ELR (cell line): ENCODE results near the gene NOX5.

Source experiments
- DNase-seq: peaks from one replicate; pipeline ENCODE4 v3.0.0-alpha.2; 2015; ENCODE audit warnings: low read depth

Gene NOX5

DNA sequence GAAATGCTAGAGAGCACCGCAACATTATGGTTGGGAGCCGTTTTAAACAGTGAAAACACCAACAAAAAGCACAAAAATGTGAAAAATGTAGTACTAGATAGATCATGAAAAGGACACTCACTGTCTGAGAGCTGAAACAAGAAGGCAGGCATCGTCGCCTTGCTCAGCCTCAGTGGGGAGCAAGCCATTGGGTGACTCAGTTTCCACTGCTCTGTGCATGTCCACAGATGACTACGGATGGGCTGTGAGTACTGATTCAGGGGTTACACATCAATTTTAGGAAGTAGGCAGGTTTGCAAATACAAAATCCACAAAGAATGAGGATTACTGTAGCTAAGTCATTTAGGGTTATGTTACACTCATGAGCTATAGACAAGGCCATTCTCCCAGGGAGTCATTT is 10.8 kb downstream of the NOX5 start:
- DNase-seq = peak; percentile 34

DNA sequence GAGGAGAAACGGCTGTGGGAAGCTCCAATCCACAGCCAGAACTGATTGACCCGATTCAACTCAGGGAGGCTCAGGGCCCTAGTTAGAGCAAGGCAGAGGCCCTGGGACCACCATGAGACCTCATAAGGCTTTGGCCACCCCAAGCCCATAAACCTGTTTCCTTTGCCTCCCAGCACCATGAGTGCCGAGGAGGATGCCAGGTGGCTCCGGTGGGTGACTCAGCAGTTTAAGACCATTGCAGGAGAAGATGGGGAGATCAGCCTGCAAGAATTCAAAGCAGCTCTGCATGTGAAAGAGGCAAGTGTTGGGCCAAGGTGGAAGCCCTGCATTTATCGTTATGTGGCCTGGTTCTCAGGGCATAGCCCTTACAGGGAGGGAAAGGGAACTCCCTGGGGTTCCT is 11.9 kb downstream of the NOX5 start:
- DNase-seq = peak; percentile 31

DNA sequence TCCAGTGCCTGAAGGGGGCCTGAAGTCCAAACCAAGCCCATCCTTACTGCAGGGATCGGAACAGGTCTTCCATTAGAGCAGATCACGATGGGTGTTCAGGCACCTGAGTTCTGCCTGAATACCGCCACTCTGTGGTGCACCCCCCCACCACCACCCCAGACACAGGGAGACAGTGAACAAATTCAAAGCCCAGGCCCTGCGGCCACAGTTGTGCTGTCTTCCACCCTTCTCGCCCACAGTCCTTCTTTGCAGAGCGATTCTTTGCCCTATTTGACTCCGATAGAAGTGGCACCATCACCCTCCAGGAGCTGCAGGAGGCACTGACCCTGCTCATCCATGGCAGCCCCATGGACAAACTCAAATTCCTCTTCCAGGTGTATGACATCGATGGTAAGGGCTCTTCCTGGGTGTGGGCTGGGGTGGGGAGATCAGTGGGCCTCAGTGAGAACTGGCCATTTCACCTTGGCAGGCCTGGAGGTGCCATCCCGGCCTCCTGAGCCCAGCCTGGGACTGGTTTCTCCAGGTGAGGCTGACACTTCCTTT is 13.6 kb downstream of the NOX5 start:
- no peak for DNase-seq

DNA sequence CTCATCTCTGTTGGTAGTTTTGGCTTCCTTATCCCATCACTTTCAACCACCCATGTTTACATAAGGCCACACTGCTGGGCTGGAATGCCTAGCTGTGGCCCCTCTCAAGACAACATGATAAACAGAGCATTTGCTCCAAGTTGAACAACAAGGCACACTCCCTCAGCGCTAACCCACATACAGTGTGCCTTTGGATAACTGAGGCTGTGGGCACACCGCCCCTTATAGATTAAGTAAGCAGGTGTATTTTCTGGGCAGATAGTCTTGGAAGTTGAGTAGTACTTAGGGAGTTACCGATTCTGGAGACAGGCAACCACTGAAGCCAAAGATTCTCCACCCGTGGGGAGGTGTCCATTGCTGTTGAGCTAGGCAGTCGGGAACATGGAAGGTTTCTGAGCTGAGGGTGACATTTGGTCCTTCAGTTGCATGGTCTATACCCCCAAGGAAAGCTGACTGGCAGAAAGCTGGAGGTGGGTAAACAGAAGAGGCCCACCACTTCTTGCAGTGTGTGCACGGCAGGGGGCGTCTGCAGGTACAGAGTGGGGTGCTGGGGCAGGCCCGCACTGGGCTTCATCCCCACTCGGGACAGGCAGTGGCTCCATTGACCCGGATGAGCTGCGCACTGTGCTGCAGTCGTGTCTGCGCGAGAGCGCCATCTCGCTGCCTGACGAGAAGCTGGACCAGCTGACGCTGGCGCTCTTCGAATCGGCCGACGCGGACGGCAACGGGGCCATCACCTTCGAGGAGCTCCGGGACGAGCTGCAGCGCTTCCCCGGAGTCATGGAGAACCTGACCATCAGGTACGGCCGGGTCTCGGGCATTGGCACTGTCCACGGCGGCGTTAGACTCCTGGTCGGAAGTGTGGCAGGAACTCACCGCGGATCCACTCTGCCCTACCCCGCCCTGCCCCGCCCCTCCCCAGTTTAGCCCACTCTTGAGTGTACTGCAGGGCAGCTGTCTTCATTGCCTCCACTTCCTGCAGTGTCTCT is 16.8 kb downstream of the NOX5 start:
- DNase-seq = no peak

DNA sequence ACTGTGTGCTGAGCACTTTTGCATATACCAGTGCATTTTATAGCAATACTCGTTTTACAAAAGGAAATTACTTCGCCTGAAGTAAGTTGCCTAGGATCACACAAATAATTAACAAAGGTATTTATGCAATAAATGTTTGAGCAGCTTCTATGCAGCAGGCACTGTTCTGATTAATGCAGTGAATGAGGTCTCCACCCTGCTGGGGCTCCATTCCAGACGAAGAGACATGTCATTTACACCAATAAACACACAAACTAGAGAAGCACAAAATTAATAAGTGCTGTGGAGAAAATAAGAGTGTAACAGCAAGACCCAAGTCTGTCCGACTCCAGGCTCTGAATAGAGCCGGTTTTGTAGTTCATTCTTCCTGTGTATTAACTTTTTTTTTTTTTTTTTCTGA is 17.5 kb downstream of the NOX5 start:
- DNase-seq = no peak

DNA sequence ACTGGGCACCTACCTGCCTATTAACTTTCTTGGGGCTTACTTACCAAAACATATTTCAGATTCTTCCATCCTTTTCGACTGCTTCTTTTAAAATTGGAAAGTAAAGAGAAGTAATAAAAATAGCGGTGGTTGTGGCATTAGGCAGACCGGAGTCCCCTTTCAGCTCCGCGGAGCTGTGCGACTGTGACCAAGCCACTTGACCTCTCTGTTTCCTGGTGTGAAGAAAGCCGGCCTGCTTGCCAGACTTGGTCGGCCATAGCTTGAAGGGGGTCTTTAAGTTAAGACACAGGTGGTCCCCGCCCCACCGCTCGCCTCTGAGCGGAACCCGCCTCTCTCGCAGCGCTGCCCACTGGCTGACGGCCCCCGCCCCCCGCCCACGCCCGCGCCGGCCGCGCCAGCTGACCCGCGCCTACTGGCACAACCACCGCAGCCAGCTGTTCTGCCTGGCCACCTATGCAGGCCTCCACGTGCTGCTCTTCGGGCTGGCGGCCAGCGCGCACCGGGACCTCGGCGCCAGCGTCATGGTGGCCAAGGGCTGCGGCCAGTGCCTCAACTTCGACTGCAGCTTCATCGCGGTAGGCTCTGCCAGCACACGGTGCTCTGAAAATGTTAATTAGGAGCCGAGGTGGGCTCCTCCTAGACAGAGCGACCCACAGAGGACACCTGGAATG is 18.3 kb downstream of the NOX5 start:
- no peak for DNase-seq

DNA sequence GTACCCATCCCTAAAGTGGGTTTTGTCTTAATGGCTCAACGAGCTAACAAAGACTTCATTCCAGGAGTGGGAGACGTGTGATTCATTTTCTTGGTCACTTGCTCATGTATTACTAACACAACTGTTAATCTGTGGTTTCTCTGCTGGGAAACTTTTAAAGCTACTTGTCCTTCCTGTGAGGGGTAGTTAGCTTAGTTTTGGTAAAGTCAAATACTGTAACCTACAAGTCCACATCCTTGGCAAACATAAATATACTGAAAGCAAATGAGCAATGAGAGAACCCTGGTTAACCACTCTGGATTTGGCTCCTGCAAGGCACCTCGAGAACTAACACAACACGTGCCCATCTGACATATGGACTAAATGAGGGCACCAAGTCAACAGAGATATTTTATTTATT is 19.9 kb downstream of the NOX5 start:
- peak; percentile 94 for DNase-seq

DNA sequence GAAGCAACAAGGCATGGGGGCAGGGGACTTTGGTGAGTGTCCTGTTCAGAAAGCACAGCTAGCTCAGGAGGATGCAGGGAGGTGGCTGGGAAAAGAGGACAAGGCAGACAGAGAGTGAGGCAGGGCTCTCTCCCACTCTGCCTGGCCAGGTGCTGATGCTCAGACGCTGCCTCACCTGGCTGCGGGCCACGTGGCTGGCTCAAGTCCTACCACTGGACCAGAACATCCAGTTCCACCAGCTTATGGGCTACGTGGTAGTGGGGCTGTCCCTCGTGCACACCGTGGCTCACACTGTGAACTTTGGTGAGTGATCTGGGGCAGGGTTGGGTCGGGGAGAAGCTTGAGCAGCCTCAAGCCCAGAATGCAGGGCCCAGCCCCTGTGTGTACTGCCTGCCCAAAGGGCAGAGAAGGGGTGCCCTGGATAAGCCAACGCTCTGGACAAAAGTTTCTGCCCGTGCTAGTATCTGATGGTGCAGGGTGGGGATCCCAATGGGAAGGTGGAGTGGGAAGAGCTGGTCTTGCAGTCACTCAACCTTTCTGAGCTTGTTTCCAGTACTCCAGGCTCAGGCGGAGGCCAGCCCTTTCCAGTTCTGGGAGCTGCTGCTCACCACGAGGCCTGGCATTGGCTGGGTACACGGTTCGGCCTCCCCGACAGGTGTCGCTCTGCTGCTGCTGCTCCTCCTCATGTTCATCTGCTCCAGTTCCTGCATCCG is 20.9 kb downstream of the NOX5 start:
- DNase-seq = no peak

DNA sequence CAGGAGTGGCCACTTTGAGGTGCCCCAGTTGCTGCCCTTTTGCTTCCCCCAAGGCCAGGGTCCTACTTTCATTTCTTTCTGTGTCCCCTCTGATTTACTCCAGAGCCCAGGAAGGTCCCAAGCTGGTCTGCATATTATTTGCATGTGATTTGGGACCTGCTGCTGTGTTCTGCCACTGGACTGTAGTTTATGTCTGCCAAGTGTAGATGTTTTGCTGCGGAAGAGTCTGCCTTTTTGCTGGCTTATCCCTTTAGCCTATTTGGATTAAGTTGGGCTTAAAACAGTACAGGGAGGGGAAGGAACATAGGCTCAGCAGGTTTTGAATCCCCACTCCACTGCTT is 21.4 kb downstream of the NOX5 start:
- no peak for DNase-seq

DNA sequence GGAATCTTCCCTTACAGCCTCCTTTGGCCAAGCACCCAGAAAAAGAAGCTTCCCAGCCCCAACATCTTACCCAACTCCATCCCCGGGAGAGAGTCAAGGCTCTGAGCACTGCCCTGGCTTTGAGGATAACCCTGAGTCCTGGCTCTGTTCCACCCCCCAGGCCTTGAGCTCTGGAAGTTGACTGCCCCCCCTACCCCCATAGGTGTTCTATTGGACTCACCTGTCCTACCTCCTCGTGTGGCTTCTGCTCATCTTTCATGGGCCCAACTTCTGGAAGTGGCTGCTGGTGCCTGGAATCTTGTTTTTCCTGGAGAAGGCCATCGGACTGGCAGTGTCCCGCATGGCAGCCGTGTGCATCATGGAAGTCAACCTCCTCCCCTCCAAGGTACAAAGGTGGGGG is 22.3 kb downstream of the NOX5 start:
- DNase-seq = no peak

DNA sequence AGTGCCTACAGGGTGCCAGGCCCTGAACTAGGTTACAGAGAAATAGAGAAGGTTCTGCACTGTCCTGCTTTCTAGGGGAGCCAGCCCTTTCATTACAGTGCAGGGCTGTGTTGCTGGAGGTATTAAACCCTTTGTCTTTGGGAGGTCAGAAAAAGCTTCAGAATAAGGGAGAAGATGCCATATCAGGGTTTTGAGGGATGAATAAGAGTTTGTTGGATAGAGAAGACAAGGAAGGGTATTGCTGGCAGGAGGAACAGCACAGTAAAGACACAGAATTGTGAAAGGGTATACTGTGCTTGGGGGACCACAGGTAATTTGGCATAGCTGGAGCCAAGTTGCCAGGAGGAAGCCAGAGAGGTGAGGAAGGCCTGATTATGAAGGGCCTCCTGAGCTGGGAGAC is 23.0 kb downstream of the NOX5 start:
- DNase-seq = no peak

DNA sequence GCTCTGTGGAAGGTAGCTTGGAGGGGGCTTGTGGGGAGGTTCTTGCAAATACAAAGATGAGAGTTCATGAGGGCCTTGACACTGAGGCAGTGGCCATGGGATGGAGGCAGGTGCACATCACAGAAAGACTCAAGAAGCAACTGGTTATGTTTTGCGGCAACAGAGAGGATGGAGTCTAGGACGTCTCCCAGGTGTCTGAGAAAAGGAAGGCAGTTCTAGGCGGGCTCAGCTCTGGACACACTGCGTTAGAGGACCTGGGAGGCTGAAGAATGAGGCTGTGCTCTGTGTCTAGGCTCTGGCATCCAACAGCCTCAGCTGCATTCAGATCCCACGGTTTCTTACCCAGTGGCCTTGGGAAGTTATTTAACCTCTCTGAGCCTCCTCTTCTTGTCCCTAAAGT is 23.5 kb downstream of the NOX5 start:
- DNase-seq = no peak

DNA sequence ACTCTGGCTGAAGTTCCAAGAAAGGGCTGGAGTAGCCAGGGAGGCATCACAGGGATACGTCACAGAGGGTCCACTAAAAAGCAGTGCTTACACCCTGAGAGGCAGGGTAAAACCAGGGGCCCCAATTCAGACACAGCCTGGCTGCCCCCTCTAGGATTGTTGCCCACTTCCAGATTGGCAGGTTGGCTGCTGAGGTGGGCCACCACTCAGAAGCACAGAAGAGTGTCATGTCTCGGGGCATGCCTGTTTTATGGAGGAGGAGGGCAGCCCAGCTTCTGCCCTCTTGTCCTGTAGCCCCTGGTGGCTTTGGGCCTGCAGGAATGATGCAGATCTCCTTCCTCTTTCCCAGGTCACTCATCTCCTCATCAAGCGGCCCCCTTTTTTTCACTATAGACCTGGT is 24.0 kb downstream of the NOX5 start:
- DNase-seq = no peak

DNA sequence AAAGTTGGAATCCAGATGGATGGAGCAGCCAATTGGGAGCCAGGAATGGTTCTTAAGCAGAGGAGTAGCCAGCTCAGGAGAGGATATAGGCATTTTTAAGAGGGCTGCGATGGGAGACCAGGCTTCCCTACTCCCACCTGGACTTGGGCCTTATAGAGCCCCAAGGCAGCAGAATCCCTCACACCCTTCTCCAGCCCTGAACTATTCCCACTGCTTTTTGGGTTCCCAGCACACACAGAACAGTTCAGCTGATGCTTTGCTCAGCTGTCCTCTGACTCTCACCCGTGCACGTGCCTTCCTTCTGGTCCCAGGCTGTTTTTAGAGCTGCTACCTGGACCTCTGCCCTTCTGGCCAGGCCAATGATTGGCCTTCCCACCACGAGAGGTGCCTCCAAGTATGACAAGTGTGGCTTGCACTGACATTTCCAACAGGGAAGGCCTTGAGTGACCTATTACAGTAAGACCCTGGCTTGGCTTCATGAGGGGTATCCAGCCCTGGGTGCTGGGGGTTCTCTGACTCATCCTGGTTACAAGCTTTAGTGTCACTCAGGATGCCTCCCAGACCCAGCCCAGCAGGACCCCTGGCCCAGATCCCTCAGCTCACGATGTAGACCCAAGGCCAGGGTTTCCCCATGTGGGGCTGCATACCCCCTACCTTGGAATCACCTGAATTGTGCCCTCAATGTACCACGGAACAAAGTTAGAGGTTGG is 25.2 kb downstream of the NOX5 start:
- DNase-seq = no peak

DNA sequence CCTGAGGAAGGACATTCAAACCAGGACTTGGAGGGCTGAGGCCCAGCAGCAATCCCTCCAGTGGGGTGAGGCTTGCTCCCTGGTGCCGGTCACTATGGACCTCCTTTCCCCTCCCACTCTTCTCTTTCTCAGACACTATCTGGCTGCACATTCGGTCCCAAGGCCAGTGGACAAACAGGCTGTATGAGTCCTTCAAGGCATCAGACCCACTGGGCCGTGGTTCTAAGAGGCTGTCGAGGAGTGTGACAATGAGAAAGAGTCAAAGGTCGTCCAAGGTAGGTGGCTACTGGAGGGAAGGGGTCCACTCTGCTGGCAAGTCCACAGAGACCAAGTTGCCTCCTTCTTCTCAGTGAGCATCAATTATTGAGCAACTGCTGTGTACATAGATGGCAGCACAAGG is 28.0 kb downstream of the NOX5 start:
- DNase-seq = no peak

DNA sequence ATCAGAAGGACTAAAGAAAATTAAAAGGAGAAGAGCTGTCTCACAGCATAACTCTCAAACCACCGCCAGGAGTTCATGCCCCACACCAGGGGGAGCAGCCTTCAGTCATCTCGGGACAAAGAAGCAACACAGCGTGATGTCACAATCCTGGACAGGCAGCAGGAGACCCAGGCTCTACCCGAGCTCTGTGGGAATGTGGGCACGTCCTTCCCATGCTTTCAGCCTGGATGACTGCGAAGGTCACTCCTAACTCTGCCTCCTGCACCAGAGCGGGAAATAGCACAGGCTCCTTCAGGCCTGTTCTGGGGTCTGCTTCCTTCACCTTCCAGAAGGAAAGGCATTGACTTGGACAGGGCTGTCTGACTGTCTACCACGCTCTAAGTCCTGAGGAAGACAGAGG is 31.3 kb downstream of the NOX5 start:
- peak; percentile 67 for DNase-seq

DNA sequence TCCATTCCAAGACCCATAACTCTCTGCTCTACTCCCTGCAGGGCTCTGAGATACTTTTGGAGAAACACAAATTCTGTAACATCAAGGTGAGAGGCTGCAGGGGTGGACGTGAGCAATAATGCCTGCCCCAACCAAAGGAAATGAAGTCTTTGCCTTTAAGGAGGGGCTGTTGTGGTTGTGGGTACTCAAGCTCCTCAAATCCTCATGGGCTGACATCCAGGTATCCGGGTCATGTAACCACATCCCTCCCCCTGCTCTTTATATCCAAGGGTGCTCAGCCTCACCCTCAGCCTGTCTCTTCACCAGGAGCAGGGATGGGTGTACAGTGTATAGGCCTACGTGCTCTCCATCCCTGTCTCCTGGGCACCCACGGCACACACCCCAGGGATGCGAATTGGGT is 32.3 kb downstream of the NOX5 start:
- DNase-seq = no peak

DNA sequence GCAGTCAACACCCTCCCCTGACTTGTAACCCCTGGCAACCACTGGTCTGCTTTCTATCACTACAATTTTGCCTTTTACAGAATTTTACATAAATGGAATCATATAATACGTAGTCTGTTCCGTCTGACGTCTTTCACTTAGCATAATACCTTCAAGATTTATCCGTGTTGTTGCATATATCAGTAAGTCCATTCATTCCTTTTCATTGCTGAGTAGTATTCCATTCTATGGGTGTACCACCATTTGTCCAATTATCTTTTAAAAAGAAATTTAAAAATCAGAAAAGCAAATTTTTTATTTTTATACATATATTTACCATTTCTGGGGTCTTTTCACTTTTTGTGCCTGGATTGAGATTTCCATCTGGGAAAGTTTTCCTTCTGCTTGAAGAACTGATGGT is 35.5 kb downstream of the NOX5 start:
- DNase-seq = no peak

DNA sequence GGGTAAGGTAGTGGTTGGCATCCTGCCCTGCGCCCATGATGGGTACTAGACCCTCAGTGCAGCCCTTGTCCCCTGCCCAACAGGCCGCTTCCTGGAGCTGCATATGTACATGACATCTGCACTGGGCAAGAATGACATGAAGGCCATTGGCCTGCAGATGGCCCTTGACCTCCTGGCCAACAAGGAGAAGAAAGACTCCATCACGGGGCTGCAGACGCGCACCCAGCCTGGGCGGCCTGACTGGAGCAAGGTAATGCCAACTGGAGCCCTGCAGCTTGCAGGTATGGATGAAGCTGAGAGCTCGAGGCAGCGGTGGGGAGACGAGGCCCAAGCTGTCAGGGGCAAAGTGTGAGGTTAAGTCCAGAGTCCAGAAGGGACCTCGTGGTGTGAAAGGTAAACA is 40.8 kb downstream of the NOX5 start:
- DNase-seq = no peak

DNA sequence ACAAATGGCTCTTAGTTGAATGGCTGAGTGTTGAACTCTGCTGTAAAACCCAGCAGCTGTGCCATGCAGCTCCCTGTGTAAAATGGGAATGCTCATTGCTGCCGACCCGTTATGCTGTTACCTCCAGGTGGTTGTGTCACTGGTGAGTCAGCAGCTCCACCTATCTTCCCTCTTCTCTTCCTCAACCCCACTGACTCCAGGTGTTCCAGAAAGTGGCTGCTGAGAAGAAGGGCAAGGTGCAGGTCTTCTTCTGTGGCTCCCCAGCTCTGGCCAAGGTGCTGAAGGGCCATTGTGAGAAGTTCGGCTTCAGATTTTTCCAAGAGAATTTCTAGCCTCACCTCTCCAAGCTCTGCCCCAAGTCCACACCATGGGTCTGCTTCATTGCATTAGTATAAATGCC is 41.9 kb downstream of the NOX5 start:
- no peak for DNase-seq

DNA sequence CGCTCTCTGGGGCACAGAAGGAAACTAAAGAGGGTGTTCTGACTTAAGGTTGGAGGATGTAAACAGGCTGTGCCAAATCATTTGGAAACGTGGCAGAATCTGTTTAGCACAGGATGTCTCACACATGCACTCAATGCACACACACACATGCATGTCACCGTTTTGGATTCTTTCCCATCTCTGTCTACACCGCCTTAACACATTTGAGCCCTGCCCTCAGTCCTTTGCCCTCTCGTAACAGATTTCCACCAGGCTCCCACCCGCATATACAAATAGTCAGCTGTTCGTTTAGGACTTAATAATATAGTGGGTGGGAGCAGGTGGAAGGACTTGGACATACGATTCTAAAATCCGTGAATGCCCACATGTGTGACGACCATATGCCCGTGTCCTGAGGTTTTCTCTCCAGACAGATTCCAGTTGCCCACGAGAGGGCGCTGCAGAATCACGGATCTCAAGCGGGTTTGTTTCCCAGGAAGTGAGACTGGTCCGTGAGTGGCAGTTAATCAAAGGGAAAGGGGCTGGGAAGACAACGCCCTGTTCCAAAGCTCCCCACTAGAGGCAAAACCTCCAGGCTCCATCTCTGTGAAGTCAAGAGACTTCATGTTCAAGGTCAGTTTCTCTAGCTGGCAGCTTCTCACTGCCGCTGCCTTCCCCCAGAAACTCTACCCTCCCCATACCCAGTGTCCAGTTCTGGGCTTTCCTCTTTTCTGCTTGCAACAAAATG is 44.5 kb downstream of the NOX5 start:
- DNase-seq = peak; percentile 91
